HAP-1 (cell line): ENCODE results near the gene IP6K2.

Source experiments
- DNase-seq, 2 experiments: peaks; one replicate each; pipeline ENCODE4 v3.0.0-alpha.2; 2016 to 2020; ENCODE audit warnings: low spot score in 2 of 2
- H3K27me3 ChIP-seq: fragments of 250-450 bp; sonication (Bioruptor Pico); 2 replicates; pipeline ENCODE4 v1.5.1; 2020; ENCODE audit warnings: low read depth, mild to moderate bottlenecking, moderate library complexity
- H3K36me3 ChIP-seq: fragments of 250-450 bp; sonication (Bioruptor Pico); replicated peaks from 2 replicates; pipeline ENCODE4 v1.5.1; 2020; ENCODE audit warnings: mild to moderate bottlenecking
- H3K4me1 ChIP-seq: fragments of 250-450 bp; sonication (Bioruptor Pico); 2 replicates; pipeline ENCODE4 v1.5.1; 2020; ENCODE audit warnings: mild to moderate bottlenecking
- H3K4me3 ChIP-seq: fragments of 250-450 bp; sonication (Bioruptor Pico); 2 replicates; pipeline ENCODE4 v1.5.1; 2020; ENCODE audit warnings: mild to moderate bottlenecking, moderate library complexity
- H3K9me3 ChIP-seq: fragments of 250-450 bp; sonication (Bioruptor Pico); 2 replicates; pipeline ENCODE4 v1.5.1; 2020; ENCODE audit warnings: mild to moderate bottlenecking, moderate library complexity
- in situ Hi-C: fragments of 300-500 bp; cut with MboI; formaldehyde crosslinking; loops from 3 replicates; pipeline ENCODE4 v1.14.3; 2020; ENCODE audit warnings: low sequenced_read_pairs, inconsistent platforms, mixed read lengths

IP6K2 gene

DNA sequence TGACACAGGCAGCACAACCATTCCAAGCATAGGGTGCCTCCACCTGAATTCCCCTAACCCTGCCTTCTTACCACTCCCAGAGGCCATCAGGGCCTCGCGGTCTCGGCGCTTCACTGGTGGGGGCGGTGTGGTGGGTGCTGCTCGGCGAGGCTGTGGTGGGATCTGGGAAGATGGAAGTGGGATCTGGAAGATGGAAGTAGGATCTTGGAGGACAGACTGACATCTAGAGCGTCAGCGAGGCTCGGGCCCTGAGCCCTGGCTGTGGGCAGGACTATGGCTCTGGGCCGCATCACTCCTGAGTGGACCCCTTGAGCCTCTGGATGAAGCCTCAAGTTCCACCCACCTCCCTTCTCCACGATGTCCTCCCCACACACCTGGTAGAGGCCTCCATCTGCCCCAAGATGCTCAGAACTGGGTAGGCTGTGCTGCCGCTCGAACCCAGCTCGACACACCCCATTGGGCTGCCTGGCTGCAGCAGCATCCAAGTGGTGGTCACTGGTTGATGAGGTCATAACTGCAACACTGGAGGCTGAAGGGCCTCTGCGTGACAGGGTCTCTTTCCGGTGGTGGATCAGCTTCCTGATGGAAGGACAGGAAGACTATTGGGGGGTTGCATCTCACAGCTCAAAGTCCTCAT lies 34.9 kb downstream of the IP6K2 start:
- peaks cover 13% of the 10 kb centered on the region for H3K4me1 ChIP-seq
- H3K36me3 ChIP-seq = peaks cover 51% of the 10 kb centered on the region
- in situ Hi-C loops = no loop called here

DNA sequence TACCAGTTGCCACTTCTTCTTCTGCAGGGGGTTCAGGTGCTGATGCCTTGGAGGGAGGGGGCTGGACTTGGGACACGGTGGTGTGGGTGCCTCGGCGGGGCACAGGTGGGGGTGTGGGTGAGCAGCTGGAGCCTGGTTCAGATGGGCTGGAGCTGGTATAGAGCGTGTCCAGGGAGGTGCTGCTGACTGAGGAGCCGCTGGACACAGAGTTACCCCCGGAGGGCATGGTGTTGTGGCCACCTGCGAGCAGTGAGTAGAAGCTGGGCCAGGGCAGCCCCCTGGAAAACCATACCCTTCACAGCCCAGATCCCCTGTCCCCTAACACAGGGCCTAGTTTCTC lies 35.5 kb downstream of the IP6K2 start:
- Histone ChIP-seq H3K4me3 (no peak overlapping the region), H3K36me3 (peaks cover 52% of the 10 kb centered on the region), H3K4me1 (peaks cover 13% of the 10 kb centered on the region), H3K9me3 (no peaks in the 10 kb centered on the region), H3K27me3 (no peaks in the 10 kb centered on the region)
- no peak for DNase-seq
- in situ Hi-C loops = no loop called here

More for the DNA sequence above, 34.9 kb downstream of the IP6K2 start:
- Histone ChIP-seq H3K9me3 (no peaks in the 10 kb centered on the region), H3K27me3 (no peaks in the 10 kb centered on the region), H3K4me3 (no peak overlapping the region)
- DNase-seq = no peak

DNA sequence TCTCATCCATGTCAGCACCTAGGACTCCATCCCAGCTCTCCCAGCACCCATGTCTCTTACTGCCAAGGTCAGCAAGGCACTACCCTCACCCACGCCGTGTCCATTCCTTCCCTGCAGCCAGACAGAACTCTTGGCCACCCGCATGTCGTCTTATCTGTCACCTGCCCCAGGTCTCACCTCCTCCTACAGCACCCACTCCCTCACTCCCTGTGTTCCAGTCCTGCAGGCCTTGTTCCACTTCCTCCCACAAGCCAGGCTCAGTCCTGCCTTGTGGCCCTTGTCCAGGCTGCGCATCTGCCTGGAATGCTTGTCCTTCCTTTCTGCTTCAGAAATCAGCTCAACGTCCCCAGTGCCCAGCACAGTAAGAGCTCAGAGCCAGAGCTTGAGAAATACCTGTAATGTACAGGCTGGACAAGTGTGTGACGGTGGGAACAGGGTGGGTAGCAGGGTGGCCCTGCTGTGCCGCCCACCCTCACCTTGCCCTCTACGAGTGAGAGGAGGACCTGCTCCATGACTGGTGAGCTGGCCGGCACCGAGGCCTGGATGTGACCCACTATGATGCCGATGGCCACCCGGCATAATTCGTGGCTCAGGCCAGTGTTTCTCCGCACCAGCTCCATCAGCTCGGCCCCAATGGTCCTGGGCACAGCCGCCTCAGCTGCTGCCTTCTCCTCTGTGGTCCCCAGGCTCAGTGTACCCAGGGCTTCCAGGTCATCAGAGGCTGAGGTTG lies 36.0 kb downstream of the IP6K2 start:
- DNase-seq = no peak
- H3K9me3 ChIP-seq = no peaks in the 10 kb centered on the region
- H3K27me3 ChIP-seq = no peaks in the 10 kb centered on the region
- peaks cover 58% of the 10 kb centered on the region for H3K36me3 ChIP-seq
- in situ Hi-C loops = no loop called here
- H3K4me1 ChIP-seq = peaks cover 13% of the 10 kb centered on the region
- H3K4me3 ChIP-seq = no peak overlapping the region

DNA sequence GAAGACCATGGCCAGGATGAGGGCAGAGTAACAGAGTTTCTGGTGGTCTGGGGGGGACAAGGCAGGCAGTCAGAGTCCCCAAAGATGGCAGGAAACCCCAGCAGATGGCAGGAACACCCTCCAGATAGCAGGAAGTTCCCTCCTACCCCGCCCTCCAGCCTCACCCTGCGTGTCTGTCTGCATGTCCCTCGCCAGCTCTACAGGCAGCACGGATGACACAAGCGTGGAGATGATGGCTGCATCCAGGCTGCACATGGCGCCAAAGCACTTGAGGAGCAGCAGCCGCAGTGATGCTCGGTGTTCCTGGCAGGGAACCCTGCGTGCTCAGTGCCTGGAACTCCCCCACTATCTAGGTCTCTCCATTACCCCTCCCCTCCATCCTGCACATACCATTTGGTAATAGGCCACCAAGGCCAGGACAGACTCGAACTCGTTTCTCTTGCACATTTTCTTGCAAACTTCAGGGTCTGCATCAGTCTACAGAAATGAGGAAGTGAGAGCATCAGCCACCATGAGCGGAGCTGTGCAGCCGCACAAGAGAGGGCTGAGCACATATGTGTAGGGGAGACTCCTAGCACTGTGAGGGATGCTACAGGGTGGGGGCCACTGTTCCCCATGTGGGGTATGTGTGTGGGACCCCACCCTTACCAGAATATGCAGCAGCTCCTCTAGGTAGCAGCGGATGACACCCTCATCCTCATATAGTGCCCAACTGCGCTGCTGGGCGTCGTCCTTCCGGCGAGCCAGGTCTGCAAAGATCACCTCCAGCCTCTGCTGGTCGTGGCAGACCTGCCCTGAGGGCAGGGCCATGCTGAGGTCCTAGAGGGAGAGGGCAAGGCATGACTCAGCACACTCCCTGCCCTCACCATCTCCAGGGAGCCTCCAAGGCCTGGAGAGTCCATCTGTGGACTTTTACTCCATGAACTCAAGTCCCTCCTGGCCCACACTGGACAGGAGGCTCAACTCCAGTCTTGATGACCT lies 37.3 kb downstream of the IP6K2 start:
- Histone ChIP-seq H3K9me3 (no peaks in the 10 kb centered on the region), H3K36me3 (peaks cover 66% of the 10 kb centered on the region), H3K4me3 (no peak overlapping the region), H3K4me1 (peaks cover 11% of the 10 kb centered on the region), H3K27me3 (no peaks in the 10 kb centered on the region)
- DNase-seq = no peak
- in situ Hi-C loops = no loop called here

DNA sequence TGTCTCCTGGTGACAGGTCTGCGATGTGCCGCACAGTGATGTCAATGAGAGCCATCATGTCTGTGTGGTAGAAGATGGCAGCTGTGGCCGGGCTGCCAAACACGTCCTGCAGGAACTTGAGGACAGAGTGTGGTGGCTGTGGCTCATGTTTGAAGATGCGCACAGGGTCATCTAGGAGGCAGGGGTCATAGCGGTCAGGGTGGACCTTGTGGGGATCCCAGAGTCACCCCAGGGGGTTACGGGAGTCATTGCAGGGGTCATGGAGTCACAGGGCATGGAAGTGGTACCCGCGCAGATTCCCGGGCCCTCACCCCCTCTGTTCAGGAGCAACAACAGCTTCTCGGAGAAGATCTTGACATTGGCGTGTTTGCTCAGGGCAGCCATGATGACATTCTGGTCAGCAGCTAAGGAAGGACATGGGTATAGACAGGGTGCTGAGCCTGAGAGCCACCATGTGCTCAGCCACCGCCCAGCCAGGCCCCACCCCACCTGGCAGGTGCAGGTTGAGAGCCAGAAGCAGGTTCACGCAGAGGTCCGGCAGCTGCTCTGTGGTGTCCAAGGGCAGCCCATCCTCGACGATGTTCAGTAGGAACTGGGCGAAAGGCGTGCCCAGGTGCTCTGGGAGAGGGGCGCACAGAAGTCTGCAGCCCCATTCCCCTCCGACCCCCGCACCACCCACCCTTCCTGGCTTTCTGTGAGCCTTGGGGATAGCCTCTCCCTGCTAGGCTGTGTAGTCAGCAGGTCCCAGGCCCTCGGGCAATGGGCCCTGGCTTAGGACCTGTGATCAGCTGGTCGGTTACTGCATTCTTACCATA lies 38.2 kb downstream of the IP6K2 start:
- Histone ChIP-seq H3K4me1 (peaks cover 2% of the 10 kb centered on the region), H3K4me3 (no peak overlapping the region), H3K36me3 (peaks cover 69% of the 10 kb centered on the region), H3K27me3 (no peaks in the 10 kb centered on the region), H3K9me3 (no peaks in the 10 kb centered on the region)
- in situ Hi-C loops = no loop called here
- no peak for DNase-seq

DNA sequence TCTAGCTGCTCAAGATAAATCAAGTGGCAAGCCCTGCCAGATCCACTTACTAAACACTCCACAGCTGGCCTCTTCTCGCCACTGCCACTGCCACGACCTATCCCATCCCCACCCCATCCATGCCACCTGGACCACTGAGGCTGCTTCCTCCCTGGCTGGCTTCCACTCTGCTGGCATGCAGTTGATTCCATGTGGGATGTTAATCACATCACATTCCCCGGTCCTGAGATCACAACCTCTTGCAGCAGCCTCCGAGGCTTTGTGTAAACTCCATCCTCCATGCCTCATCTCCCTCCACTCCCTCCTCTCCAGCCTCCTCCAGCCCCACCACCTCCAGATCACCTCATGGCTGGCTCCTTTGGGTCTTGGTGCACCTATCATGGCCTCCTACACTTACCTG lies 39.0 kb downstream of the IP6K2 start:
- no peaks in the 10 kb centered on the region for H3K9me3 ChIP-seq
- DNase-seq = no peak
- in situ Hi-C loops = no loop called here
- no peak overlapping the region for H3K4me3 ChIP-seq
- H3K36me3 ChIP-seq = peaks cover 69% of the 10 kb centered on the region
- no peaks in the 10 kb centered on the region for H3K4me1 ChIP-seq
- H3K27me3 ChIP-seq = no peaks in the 10 kb centered on the region

DNA sequence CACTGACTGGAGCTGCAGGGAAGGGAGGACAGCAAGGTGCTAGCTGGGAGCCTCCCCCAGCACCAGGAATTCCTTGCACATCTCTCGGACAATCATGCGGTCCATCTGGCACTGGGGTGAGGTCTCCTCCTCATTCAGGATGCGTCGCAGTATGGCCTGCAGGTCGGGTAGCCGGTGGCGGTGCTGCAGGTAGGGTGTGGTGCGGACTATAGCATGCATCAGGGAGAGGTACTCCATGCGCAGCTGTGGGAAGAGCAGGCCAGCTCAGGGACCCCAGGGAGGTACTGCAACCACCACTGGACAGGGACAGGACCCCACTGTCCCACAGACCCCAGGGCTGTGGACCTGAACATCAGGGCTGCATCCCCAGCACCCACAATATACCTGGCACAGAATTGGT lies 42.5 kb downstream of the IP6K2 start:
- H3K27me3 ChIP-seq = no peaks in the 10 kb centered on the region
- no peak overlapping the region for H3K4me3 ChIP-seq
- H3K36me3 ChIP-seq = peaks cover 46% of the 10 kb centered on the region
- no peaks in the 10 kb centered on the region for H3K9me3 ChIP-seq
- H3K4me1 ChIP-seq = no peaks in the 10 kb centered on the region
- no peak for DNase-seq
- in situ Hi-C loops = no loop called here

DNA sequence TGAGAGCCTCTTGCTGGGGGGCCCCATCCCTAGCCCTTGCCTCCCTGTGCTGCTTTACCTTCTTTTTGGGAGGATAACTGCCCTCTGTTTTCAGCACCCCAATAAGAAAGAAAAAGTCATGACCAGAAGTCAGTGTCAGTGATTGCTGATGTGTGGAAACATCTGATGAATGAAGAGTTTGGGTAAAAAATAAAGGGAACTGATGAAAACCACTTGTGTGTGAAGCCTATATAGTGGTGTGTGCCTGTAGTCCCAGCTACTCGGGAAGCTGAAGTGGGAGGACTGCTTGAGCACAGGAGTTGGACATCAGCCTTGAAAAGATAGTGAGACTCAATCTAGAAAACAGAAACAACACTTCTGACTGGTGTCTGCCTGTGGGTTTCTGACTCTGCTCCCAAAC lies 44.5 kb downstream of the IP6K2 start:
- in situ Hi-C loops = no loop called here
- Histone ChIP-seq H3K9me3 (no peaks in the 10 kb centered on the region), H3K36me3 (peaks cover 32% of the 10 kb centered on the region)

DNA sequence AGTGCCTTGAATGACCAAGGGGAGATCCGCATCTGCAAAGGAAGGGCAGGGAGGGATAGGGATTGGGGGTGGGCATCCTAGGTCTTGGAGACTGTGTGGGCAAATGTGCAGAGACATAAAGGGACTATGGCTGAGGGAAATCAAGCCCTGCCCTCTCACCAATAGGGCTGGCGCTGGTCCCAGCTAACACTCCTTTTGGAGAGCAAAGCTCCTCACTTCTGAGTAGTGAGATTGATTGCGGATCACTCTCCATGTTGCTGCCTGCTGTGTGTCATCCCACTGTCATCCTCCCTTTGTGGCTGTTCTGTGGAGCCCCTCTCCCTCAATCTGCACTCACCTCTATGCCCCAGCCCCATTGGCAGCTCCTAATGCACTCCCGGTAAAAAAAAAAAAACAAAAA lies 52.1 kb downstream of the IP6K2 start:
- Histone ChIP-seq H3K27me3 (no peaks in the 10 kb centered on the region), H3K9me3 (no peaks in the 10 kb centered on the region), H3K4me3 (no peak overlapping the region), H3K36me3 (0 out of 2 replicates have a peak, but pooled peaks cover 6% of the 10 kb centered on the region), H3K4me1 (peaks cover 15% of the 10 kb centered on the region)
- in situ Hi-C loops = no loop called here
- DNase-seq = no peak

More for the DNA sequence above, 44.5 kb downstream of the IP6K2 start:
- Histone ChIP-seq H3K4me3 (no peak overlapping the region), H3K27me3 (no peaks in the 10 kb centered on the region), H3K4me1 (no peaks in the 10 kb centered on the region)
- no peak for DNase-seq

DNA sequence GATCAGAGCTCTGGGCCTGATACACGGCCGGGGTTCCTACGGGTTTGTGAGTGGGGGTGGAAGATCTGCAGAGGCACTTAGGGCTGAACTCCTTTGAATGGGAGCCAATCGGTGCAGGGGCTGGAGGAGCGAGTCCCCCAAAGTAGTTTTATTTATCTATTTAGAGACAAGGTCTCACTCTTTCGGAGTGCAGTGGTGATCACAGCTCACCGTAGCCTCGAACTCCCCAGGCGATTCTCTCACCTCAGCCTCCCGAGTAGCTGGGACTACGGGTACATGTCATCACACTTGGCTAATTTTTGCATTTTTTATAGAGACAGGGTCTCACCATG lies 52.7 kb downstream of the IP6K2 start:
- Histone ChIP-seq H3K4me3 (peak overlapping the region; percentile 60), H3K36me3 (0 out of 2 replicates have a peak, but pooled peaks cover 3% of the 10 kb centered on the region), H3K4me1 (peaks cover 15% of the 10 kb centered on the region), H3K27me3 (no peaks in the 10 kb centered on the region), H3K9me3 (no peaks in the 10 kb centered on the region)
- no peak for DNase-seq
- in situ Hi-C loops = no loop called here

DNA sequence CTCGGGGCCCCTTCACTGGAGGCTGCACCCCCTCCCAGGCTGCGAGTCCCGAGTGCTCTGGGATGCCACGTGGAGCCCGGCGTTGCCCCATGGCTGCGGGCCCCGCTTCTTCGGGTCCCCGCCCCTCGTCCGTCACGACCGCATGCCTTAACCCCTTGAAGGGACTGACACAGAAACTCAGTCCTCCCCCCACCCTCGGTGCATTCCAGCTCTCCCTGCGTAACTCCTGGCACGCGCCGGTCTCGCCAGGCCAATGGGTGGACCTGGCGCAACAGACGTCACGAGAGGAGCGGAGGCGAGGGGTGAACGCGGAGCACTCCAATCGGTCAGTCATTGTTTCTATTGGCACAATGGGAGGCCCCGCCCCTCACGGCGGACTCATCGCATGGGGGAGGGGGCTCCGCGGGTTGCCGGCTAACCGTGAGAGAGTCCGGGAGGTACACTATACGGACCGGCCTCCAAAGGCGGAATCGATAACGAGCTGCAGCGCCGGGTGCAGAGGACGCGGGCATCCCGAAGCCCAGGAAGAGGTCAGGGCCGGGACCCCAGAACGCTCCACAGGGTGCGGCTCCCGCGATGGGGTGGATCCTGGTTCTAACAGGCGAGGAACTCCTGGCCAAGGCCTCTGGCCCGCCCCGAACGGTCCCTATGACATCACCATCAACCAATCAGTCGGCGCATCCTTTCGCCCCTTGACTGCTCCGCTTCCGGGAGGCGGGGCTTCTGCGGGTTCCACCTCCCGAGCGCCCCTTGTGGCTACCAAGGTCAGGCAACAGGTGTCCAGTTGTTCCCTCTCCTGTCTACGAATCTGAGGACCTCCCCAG lies 53.3 kb downstream of the IP6K2 start:
- H3K36me3 ChIP-seq = 0 out of 2 replicates have a peak, but pooled peaks cover 2% of the 10 kb centered on the region
- no peaks in the 10 kb centered on the region for H3K9me3 ChIP-seq
- peak; percentile 96 to 99 for DNase-seq
- in situ Hi-C loops = no loop called here
- no peaks in the 10 kb centered on the region for H3K27me3 ChIP-seq
- H3K4me1 ChIP-seq = peaks cover 15% of the 10 kb centered on the region
- H3K4me3 ChIP-seq = peak overlapping the region; percentile 60

DNA sequence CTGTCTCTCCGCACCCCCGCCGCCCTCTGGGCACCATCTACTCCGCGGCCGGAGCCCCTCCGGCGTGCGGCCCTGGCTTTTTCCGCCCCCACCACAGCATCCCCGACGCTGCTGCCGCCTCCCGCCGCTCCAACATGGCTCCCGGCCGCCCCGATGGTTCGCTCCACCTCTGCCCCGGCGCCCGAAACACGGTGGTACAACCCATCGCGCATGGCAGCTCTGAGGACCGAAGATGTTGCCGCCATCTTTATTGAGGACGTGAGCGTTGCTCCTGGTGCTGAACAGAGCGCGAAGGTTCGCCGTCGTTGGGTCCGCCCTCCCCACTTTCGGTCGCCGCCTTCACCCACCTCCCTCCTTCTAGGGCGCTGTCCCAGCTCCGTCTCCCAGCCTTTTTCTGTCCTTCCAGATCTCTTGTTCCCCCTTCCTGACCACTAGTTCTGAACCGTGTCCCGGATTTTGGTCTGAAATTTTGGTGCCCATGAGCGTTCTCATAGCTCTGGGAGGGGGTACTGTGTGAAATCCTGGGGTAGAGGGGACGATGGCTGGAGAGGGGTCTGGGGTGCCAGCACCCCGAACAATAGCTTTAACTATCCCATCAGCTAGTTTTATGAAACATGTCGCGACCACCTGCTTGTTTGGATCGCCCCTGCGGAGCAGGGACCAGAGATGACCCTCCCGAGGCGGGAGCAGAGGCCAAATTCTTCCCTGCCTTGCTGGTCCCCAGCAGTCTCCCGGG lies 54.1 kb downstream of the IP6K2 start, which contains the start of gene CELSR3:
Gene CELSR3, minus strand, starts transcription at position 134 of the 736 bp plus-strand sequence. CDS start 252 bp downstream, outside the sequence.
- Histone ChIP-seq H3K36me3 (0 out of 2 replicates have a peak, but pooled peaks cover 2% of the 10 kb centered on the region), H3K27me3 (no peaks in the 10 kb centered on the region), H3K4me1 (peaks cover 15% of the 10 kb centered on the region), H3K9me3 (no peaks in the 10 kb centered on the region), H3K4me3 (peak within 1 kb of the TSS; percentile 60)
- DNase-seq = peak; percentile 66 to 92
- in situ Hi-C loops = no loop called here
